H1 (cell line): Measurements from ENCODE around the gene TM9SF1. TPM values are rescaled to one million over a fixed set of nuclear protein-coding genes. Genes with fewer than 3 reads are reported as not detected.

Experiments
- CTCF ChIA-PET: fragments of 300-600 bp; sonication (Branson Sonifier 250); formaldehyde crosslinking; loops from one replicate; lab custom pipeline; 2021; ENCODE audit not compliant: partially characterized antibody; lab: Charles Lee
- POLR2A ChIA-PET: fragments of 300-600 bp; sonication (Branson Sonifier 250); formaldehyde crosslinking; loops from one replicate; lab custom pipeline; 2021; ENCODE audit warnings: inconsistent platforms; ENCODE audit not compliant: partially characterized antibody; lab: Charles Lee
- DNase-seq, 2 experiments: peaks; one replicate each; pipeline versions ENCODE4 v3.0.0 to v3.0.0-alpha.2; 2010 to 2022; ENCODE audit warnings: low spot score in 2 of 2, low read depth in 1 of 2, mixed read lengths in 1 of 2
- FAIRE-seq: peaks from 2 replicates; lab custom pipeline; 2011; peaks lifted over from hg19 to GRCh38; lab: Jason Lieb, UNC
- H2AFZ ChIP-seq: 2 replicates; pipeline ENCODE4 v1.8.1; 2012; ENCODE audit warnings: low read length, inconsistent platforms
- H2AK5ac ChIP-seq: 2 replicates; pipeline ENCODE4 v1.6.1; 2013; ENCODE audit warnings: low read depth, low read length
- H2BK120ac ChIP-seq: replicated peaks from 2 replicates; pipeline ENCODE3; 2013; ENCODE audit warnings: low read depth, low read length, inconsistent platforms
- H2BK12ac ChIP-seq: 2 replicates; pipeline ENCODE4 v1.6.1; 2013; ENCODE audit warnings: low read depth, low read length
- H2BK15ac ChIP-seq: 2 replicates; pipeline ENCODE4 v1.6.1; 2013; ENCODE audit warnings: low read length
- H2BK20ac ChIP-seq: 2 replicates; pipeline ENCODE4 v1.6.1; 2013; ENCODE audit warnings: low read length
- H2BK5ac ChIP-seq: 2 replicates; pipeline ENCODE4 v1.6.1; 2013; ENCODE audit warnings: low read depth, low read length
- H3K14ac ChIP-seq: 2 replicates; pipeline ENCODE4 v1.6.1; 2013; ENCODE audit warnings: inconsistent platforms; ENCODE audit not compliant: insufficient read length
- H3K18ac ChIP-seq: 2 replicates; pipeline ENCODE4 v1.6.1; 2013; ENCODE audit warnings: low read length; ENCODE audit errors: extremely low read depth
- H3K23ac ChIP-seq: 2 replicates; pipeline ENCODE4 v1.6.1; 2013; ENCODE audit warnings: inconsistent platforms; ENCODE audit not compliant: insufficient read length
- H3K23me2 ChIP-seq: 2 replicates; pipeline ENCODE4 v1.6.1; 2013; ENCODE audit warnings: low read depth, low read length
- H3K27ac ChIP-seq: 2 replicates; pipeline ENCODE4 v1.6.1; 2011; ENCODE audit warnings: low read depth, low read length, inconsistent platforms
- H3K27me3 ChIP-seq, 4 experiments: replicated peaks in 1 of 4; 1 replicate in 1 of 4; 2 replicates in 3 of 4; pipeline versions ENCODE4 v1.6.1 to v1.8.1; 2011 to 2013; ENCODE audit warnings: low read length in 3 of 4, mild to moderate bottlenecking in 3 of 4, inconsistent platforms in 2 of 4, mixed read lengths in 2 of 4, moderate library complexity in 1 of 4; ENCODE audit not compliant: control insufficient read depth in 3 of 4, insufficient read depth in 3 of 4; ENCODE audit errors: extremely low read depth in 1 of 4
- H3K36me3 ChIP-seq, 4 experiments: 2 replicates each; pipeline versions ENCODE4 v1.6.1 to v1.8.1; 2011 to 2013; ENCODE audit warnings: mild to moderate bottlenecking in 4 of 4, low read length in 3 of 4, moderate library complexity in 2 of 4, control low read depth in 1 of 4, inconsistent platforms in 1 of 4; ENCODE audit not compliant: insufficient read depth in 4 of 4, control insufficient read depth in 2 of 4
- H3K4ac ChIP-seq: replicated peaks from 2 replicates; pipeline ENCODE3; 2013; ENCODE audit warnings: low read length, low read depth, mixed read lengths, inconsistent platforms; ENCODE audit not compliant: insufficient read length
- H3K4me1 ChIP-seq, 4 experiments: replicated peaks in 1 of 4; 1 replicate in 1 of 4; 2 replicates in 3 of 4; pipeline versions ENCODE4 v1.6.1 to v1.8.1; 2011 to 2013; ENCODE audit warnings: low read length in 3 of 4, inconsistent platforms in 2 of 4, mixed read lengths in 1 of 4; ENCODE audit not compliant: insufficient read depth in 4 of 4, control insufficient read depth in 3 of 4
- H3K4me2 ChIP-seq, 2 experiments: 2 replicates each; pipeline versions ENCODE4 v1.6.1 to v1.8.1; 2011 to 2013; ENCODE audit warnings: low read depth in 2 of 2, low read length in 2 of 2, control low read depth in 1 of 2, inconsistent platforms in 1 of 2, mild to moderate bottlenecking in 1 of 2; ENCODE audit not compliant: insufficient read depth in 1 of 2
- H3K4me3 ChIP-seq, 4 experiments: fragments of 200-600, 300-600 bp in 1 of 4; sonication (generic), shearing (Covaris generic), sonication (Bioruptor Twin) in 1 of 4; 2 replicates each; pipeline versions ENCODE4 v1.5.1 to v1.8.1; 2011 to 2016; ENCODE audit warnings: low read length in 4 of 4, low read depth in 3 of 4, control low read depth in 2 of 4, inconsistent platforms in 2 of 4, mild to moderate bottlenecking in 2 of 4, mixed read lengths in 1 of 4, moderate library complexity in 1 of 4; ENCODE audit not compliant: insufficient read depth in 2 of 4; ENCODE audit errors: extremely low read depth in 1 of 4
- H3K56ac ChIP-seq: replicated peaks from 2 replicates; pipeline ENCODE3; 2013; ENCODE audit warnings: low read depth, mild to moderate bottlenecking, mixed read lengths, low read length, inconsistent platforms; ENCODE audit not compliant: insufficient read length
- H3K79me1 ChIP-seq: 2 replicates; pipeline ENCODE4 v1.6.1; 2013; ENCODE audit warnings: low read depth, low read length, control low read depth
- H3K79me2 ChIP-seq, 2 experiments: 2 replicates each; pipeline versions ENCODE4 v1.6.1 to v1.8.1; 2012 to 2013; ENCODE audit warnings: low read length in 2 of 2, mild to moderate bottlenecking in 2 of 2, inconsistent platforms in 1 of 2; ENCODE audit not compliant: insufficient read depth in 2 of 2, control insufficient read depth in 1 of 2
- H3K9ac ChIP-seq, 4 experiments: replicated peaks in 1 of 4; 1 replicate in 1 of 4; 2 replicates in 3 of 4; pipeline versions ENCODE4 v1.6.1 to v1.8.1; 2011 to 2013; ENCODE audit warnings: low read depth in 3 of 4, low read length in 3 of 4, control low read depth in 2 of 4, mild to moderate bottlenecking in 2 of 4, moderate library complexity in 2 of 4, inconsistent platforms in 1 of 4; ENCODE audit errors: extremely low read depth in 1 of 4
- H3K9me3 ChIP-seq, 2 experiments: 2 replicates each; pipeline versions ENCODE4 v1.6.1 to v1.8.1; 2012 to 2013; ENCODE audit warnings: mild to moderate bottlenecking in 2 of 2, moderate library complexity in 2 of 2, control low read depth in 1 of 2, inconsistent platforms in 1 of 2, low read depth in 1 of 2, low read length in 1 of 2, mixed read lengths in 1 of 2; ENCODE audit not compliant: insufficient read depth in 2 of 2
- H4K20me1 ChIP-seq, 2 experiments: replicated peaks in 1 of 2; 2 replicates each; pipeline versions ENCODE3 to v1.8.1; 2011 to 2013; ENCODE audit warnings: inconsistent platforms in 2 of 2, low read length in 2 of 2, mild to moderate bottlenecking in 1 of 2; ENCODE audit not compliant: insufficient read depth in 2 of 2, control insufficient read depth in 1 of 2
- H4K5ac ChIP-seq: 2 replicates; pipeline ENCODE4 v1.6.1; 2013; ENCODE audit warnings: low read length, low read depth, mixed read lengths, inconsistent platforms; ENCODE audit not compliant: insufficient read length
- H4K8ac ChIP-seq: 2 replicates; pipeline ENCODE4 v1.8.0; 2013; ENCODE audit warnings: mild to moderate bottlenecking, moderate library complexity, low read length, inconsistent platforms; ENCODE audit not compliant: insufficient read depth; ENCODE audit errors: extremely low read depth
- H4K91ac ChIP-seq: replicated peaks from 2 replicates; pipeline ENCODE3; 2013; ENCODE audit warnings: low read length, mixed read lengths, inconsistent platforms; ENCODE audit not compliant: insufficient read length
- CBX8 ChIP-seq: fragments of 300-800, 300-1000 bp; sonication (generic); IDR thresholded peaks from 2 replicates; pipeline ENCODE4 v1.7.1; 2016; ENCODE audit warnings: low read depth, low read length, borderline replicate concordance
- CHD1 ChIP-seq: IDR thresholded peaks from 2 replicates; pipeline ENCODE4 v1.6.1; 2012; ENCODE audit warnings: low read depth, low read length, improper control_type of control experiment
- GABPA ChIP-seq: IDR thresholded peaks from 2 replicates; pipeline ENCODE4 v1.6.1; 2011; ENCODE audit warnings: mild to moderate bottlenecking, low read length, moderate library complexity, borderline replicate concordance; ENCODE audit not compliant: insufficient read depth
- KDM1A ChIP-seq: fragments of 200-600, 300-600 bp; sonication (generic); IDR thresholded peaks from 2 replicates; pipeline ENCODE4 v1.7.1; 2016; ENCODE audit warnings: mild to moderate bottlenecking, low read length, borderline replicate concordance
- POLR2A ChIP-seq, 2 experiments: IDR thresholded peaks; 1 replicate in 1 of 2; 2 replicates in 1 of 2; pipeline ENCODE4 v1.6.1; 2011; ENCODE audit warnings: low read depth in 2 of 2, low read length in 2 of 2, mild to moderate bottlenecking in 2 of 2; ENCODE audit errors: control extremely low read depth in 1 of 2
- POLR2AphosphoS5 ChIP-seq: IDR thresholded peaks from 2 replicates; pipeline ENCODE4 v1.6.1; 2011; ENCODE audit warnings: low read depth, low read length
- WGBS, 2 experiments: shearing (Covaris generic) in 1 of 2; methylation state at CpG; one replicate each; pipeline versions ENCODE4 v1.1.6 to v1.1.7; 2013 to 2015; ENCODE audit warnings: low lambda C conversion rate in 2 of 2, mixed read lengths in 2 of 2, inconsistent platforms in 1 of 2, low coverage in 1 of 2, missing lambda C conversion rate in 1 of 2; ENCODE audit not compliant: insufficient replicate concordance in 2 of 2, insufficient coverage in 1 of 2, insufficient read length in 1 of 2; ENCODE audit errors: extremely low coverage in 1 of 2, missing lambda C conversion rate in 1 of 2; 5-methylcytosine and 5-hydroxymethylcytosine counted together
- polyA plus RNA-seq, 7 experiments: library from polyadenylated mRNA; depleted of rRNA in 3 of 7; stranded (reverse) in 5 of 7; unstranded in 2 of 7; fragments of >200 nt in 5 of 7; fragments of 200-250 nt in 2 of 7; gene quantifications; 1 replicate in 5 of 7; 2 replicates in 1 of 7; 4 replicates in 1 of 7; pipeline versions ENCODE4 v1.2.1 to v1.2.3, GENCODE V29; 2011 to 2013; ENCODE audit warnings: missing spikeins in 2 of 7, mixed read lengths in 2 of 7
- total RNA-seq: library from RNA; stranded (reverse); fragmentation: NEBNext Ultra II Directional; extraction: Animal tissue kit (Norgen Biotek cat#: 25700); gene quantifications from 2 replicates; pipeline ENCODE4 v1.2.1, GENCODE V29; 2021

Gene TM9SF1
- total and polyA plus RNA-seq, 2 of the 8 experiments (the other 6 are each of a cell fraction or from before 2014, with no cell fraction given), result 22.2 to 29.2 TPM

- H3K9ac ChIP-seq, result no peak overlapping the region
- no peaks in the 10 kb centered on the region for H3K27me3 ChIP-seq
- H2AFZ ChIP-seq, result no peak overlapping the region
- CTCF ChIA-PET, result interaction anchor here (1.0 to 1.3 kb wide), 2 partner anchors 11 to 21 kb away, joined by 4 to 5 read pairs; partner anchors contain the start of genes IRF9 and REC8
- no peak overlapping the region for H3K4me2 ChIP-seq
- H4K91ac ChIP-seq, result no peak overlapping the region
- peaks cover 9% of the 10 kb centered on the region for H3K79me1 ChIP-seq
- H3K18ac ChIP-seq, result no peak overlapping the region
- FAIRE-seq (no peak), DNase-seq (no peak)
- H2BK120ac ChIP-seq, result no peak overlapping the region
- no peak overlapping the region for H3K4ac ChIP-seq
- H3K14ac ChIP-seq, result no peak overlapping the region
- no peaks in the 10 kb centered on the region for H3K9me3 ChIP-seq
- H3K27ac ChIP-seq, result no peak overlapping the region
- no peak overlapping the region for H4K5ac ChIP-seq
- no peaks in the 10 kb centered on the region for H3K4me1 ChIP-seq
- no peak overlapping the region for H2BK20ac ChIP-seq
- H2AK5ac ChIP-seq, result no peak overlapping the region
- H3K23ac ChIP-seq, result no peak overlapping the region
- peaks cover 27 to 84% (median 69%) of the 10 kb centered on the region in 4 experiments for H3K36me3 ChIP-seq
- no peak overlapping the region for H2BK5ac ChIP-seq
- H4K20me1 ChIP-seq, result peaks cover 2 to 25% of the 10 kb centered on the region in 2 experiments
- WGBS, 2 experiments, result 94% methylated on average over 14 of the region's 14 CpGs; no CpG with 5 or more reads in 1 of the 2 experiments
- no peak overlapping the region for H3K56ac ChIP-seq
- POLR2A ChIA-PET, result interaction anchor here (0.8 to 9.3 kb wide), 11 partner anchors 10 to 117 kb away, joined by 3 to 93 read pairs (median 4); partner anchors contain the start of genes CHMP4A, DHRS1, IRF9 and NOP9
- TF ChIP-seq GABPA, result no peak
- TF ChIP-seq KDM1A, result no peak
- TF ChIP-seq CHD1, result no peak
- peak; percentile 18; the same call in 1 of the 2 replicates for TF ChIP-seq POLR2AphosphoS5
- TF ChIP-seq POLR2A (IDR thresholded peaks at IDR 0.05; ENCODE audit: control extremely low read depth in 1 of 2, low read depth in 2 of 2, low read length in 2 of 2), result peak in 1 of 2 experiments; percentile 46; a peak in 1 of 3 replicates
- no peak for TF ChIP-seq CBX8
- no peak overlapping the region for H3K4me3 ChIP-seq
- H2BK15ac ChIP-seq, result no peak overlapping the region
- H3K23me2 ChIP-seq, result no peaks in the 10 kb centered on the region
- H2BK12ac ChIP-seq, result no peak overlapping the region
- H3K79me2 ChIP-seq, result peaks cover 0 to 6% of the 10 kb centered on the region in 2 experiments; a peak in 1 of 4 replicates
- no peak overlapping the region; the same call in 1 of the 2 replicates for H4K8ac ChIP-seq
Observed at GRCh38 chr14:24182110-24182882, 12.9 kb downstream of the TM9SF1 start.
